Activated CD8-positive, alpha-beta memory T cell treated with anti-CD3 and anti-CD28 coated beads for 48 hours (primary cell): ENCODE data around the gene BICRA.
"Not testable (repeated sequence)": the region's sequence is repeated elsewhere in the genome, so short reads cannot be mapped to it uniquely, and the experiment has no call there.

Source experiments
- DNase-seq, 3 experiments: peaks; one replicate each; pipeline ENCODE4 v3.0.0-alpha.2; 2020; ENCODE audit warnings: low read depth in 2 of 3, low spot score in 2 of 3

Gene BICRA

GRCh38 chr19:47658431-47659348 lies 49.8 kb downstream of the BICRA start:
- no peak for DNase-seq

GRCh38 chr19:47660435-47660832 lies 51.5 kb downstream of the BICRA start:
- DNase-seq, result no peak

- DNase-seq, result no peak
These were observed 52.2 kb downstream of the BICRA start for GRCh38 chr19:47661161-47661560.

- no peak for DNase-seq
These were observed 52.7 kb downstream of the BICRA start for GRCh38 chr19:47661611-47662010.

- DNase-seq, result no peak
These were observed 54.5 kb downstream of the BICRA start for GRCh38 chr19:47663435-47663910.

GRCh38 chr19:47663911-47664771 lies 55.2 kb downstream of the BICRA start:
- no peak for DNase-seq

- DNase-seq, result not testable (repeated sequence)
These were observed 59.6 kb downstream of the BICRA start for GRCh38 chr19:47668556-47668955.

GRCh38 chr19:47670736-47671135 lies 61.8 kb downstream of the BICRA start:
- no peak for DNase-seq

GRCh38 chr19:47671499-47671898 lies 62.6 kb downstream of the BICRA start:
- DNase-seq, result no peak

GRCh38 chr19:47673426-47673825 lies 64.5 kb downstream of the BICRA start:
- DNase-seq, result no peak

- no peak for DNase-seq
These were observed 65.6 kb downstream of the BICRA start for GRCh38 chr19:47674548-47674947.

- DNase-seq, result no peak
These were observed 66.3 kb downstream of the BICRA start for GRCh38 chr19:47675271-47675670.

GRCh38 chr19:47675859-47676258 lies 66.9 kb downstream of the BICRA start:
- no peak for DNase-seq

GRCh38 chr19:47676811-47677210 lies 67.9 kb downstream of the BICRA start:
- DNase-seq, result no peak

GRCh38 chr19:47679251-47679900 lies 70.4 kb downstream of the BICRA start:
- no peak for DNase-seq

- no peak for DNase-seq
These were observed 71.3 kb downstream of the BICRA start for GRCh38 chr19:47679922-47680857.

- DNase-seq, result no peak
These were observed 72.0 kb downstream of the BICRA start for GRCh38 chr19:47680858-47681332.

GRCh38 chr19:47681388-47681787 lies 72.5 kb downstream of the BICRA start:
- DNase-seq, result no peak

- DNase-seq, result no peak
These were observed 73.0 kb downstream of the BICRA start for GRCh38 chr19:47681936-47682335.

- DNase-seq, result no peak
These were observed 74.0 kb downstream of the BICRA start for GRCh38 chr19:47682939-47683338.
